ENCODE data around the gene SLC9A8.

GRCh38 chr20:49868964-49869363 lies 56.3 kb downstream of the SLC9A8 start:
- no peak for TF ChIP-seq POLR2A (IDR thresholded peaks at IDR 0.05)
- TF ChIP-seq, protein P1, sequence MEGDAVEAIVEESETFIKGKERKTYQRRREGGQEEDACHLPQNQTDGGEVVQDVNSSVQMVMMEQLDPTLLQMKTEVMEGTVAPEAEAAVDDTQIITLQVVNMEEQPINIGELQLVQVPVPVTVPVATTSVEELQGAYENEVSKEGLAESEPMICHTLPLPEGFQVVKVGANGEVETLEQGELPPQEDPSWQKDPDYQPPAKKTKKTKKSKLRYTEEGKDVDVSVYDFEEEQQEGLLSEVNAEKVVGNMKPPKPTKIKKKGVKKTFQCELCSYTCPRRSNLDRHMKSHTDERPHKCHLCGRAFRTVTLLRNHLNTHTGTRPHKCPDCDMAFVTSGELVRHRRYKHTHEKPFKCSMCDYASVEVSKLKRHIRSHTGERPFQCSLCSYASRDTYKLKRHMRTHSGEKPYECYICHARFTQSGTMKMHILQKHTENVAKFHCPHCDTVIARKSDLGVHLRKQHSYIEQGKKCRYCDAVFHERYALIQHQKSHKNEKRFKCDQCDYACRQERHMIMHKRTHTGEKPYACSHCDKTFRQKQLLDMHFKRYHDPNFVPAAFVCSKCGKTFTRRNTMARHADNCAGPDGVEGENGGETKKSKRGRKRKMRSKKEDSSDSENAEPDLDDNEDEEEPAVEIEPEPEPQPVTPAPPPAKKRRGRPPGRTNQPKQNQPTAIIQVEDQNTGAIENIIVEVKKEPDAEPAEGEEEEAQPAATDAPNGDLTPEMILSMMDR (IDR thresholded peaks at IDR 0.05), result no peak
- TF ChIP-seq EP300 (IDR thresholded peaks at IDR 0.05), result no peak

All from stomach (tissue), 4 donors.